SU-DHL-6 (cell line): Measurements from ENCODE around the gene GPRIN3.

Experiments used
- H2AFZ ChIP-seq: fragments of 200-600 bp; sonication (generic); 2 replicates; pipeline ENCODE4 v1.6.1; 2014; ENCODE audit warnings: low read depth, mild to moderate bottlenecking, moderate library complexity, mixed read lengths, antibody characterized with exemption, low read length; ENCODE audit not compliant: severe bottlenecking
- H3F3A ChIP-seq: fragments of 200-600 bp; shearing (Covaris generic); 2 replicates; pipeline ENCODE4 v1.6.0; 2016; ENCODE audit warnings: antibody characterized with exemption, mild to moderate bottlenecking; ENCODE audit not compliant: insufficient read depth
- H3K27ac ChIP-seq: fragments of 200-600 bp; sonication (generic); 2 replicates; pipeline ENCODE4 v1.5.1; 2016; ENCODE audit warnings: low read depth, mild to moderate bottlenecking, low read length, moderate library complexity, mixed read lengths
- H3K27me3 ChIP-seq: fragments of 200-600 bp; sonication (generic), shearing (Covaris generic); 2 replicates; pipeline ENCODE4 v1.6.0; 2014; ENCODE audit warnings: mild to moderate bottlenecking, low read length
- H3K36me3 ChIP-seq: fragments of 200-600 bp; sonication (generic); 2 replicates; pipeline ENCODE4 v1.6.1; 2014; ENCODE audit warnings: mild to moderate bottlenecking, low read length, mixed read lengths
- H3K4me2 ChIP-seq: fragments of 300-600, 200-600 bp; shearing (Covaris generic), sonication (generic); 2 replicates; pipeline ENCODE4 v1.6.0; 2014; ENCODE audit warnings: low read length, low read depth, mild to moderate bottlenecking; ENCODE audit not compliant: poor library complexity, severe bottlenecking
- H3K4me3 ChIP-seq: fragments of 200-600 bp; sonication (generic); 2 replicates; pipeline ENCODE4 v1.5.1; 2014; ENCODE audit warnings: antibody characterized with exemption, low read length, mild to moderate bottlenecking, mixed read lengths; ENCODE audit not compliant: insufficient read depth, poor library complexity, severe bottlenecking
- H3K79me2 ChIP-seq: fragments of 200-600 bp; sonication (generic); 2 replicates; pipeline ENCODE4 v1.6.1; 2014; ENCODE audit warnings: mild to moderate bottlenecking, low read length, moderate library complexity; ENCODE audit not compliant: insufficient read depth
- H3K9ac ChIP-seq: fragments of 200-600 bp; sonication (generic); 2 replicates; pipeline ENCODE4 v1.7.0; 2014; ENCODE audit warnings: mild to moderate bottlenecking, low read length
- H3K9me2 ChIP-seq: fragments of 200-600 bp; sonication (generic); replicated peaks from 2 replicates; pipeline ENCODE4 v1.6.1; 2014; ENCODE audit warnings: low read length; ENCODE audit not compliant: insufficient read depth
- H3K9me3 ChIP-seq: fragments of 200-600 bp; sonication (generic); 2 replicates; pipeline ENCODE4 v1.6.1; 2014; ENCODE audit warnings: low read length, mixed read lengths; ENCODE audit not compliant: insufficient read depth
- H4K20me1 ChIP-seq: fragments of 200-600 bp; sonication (generic); 2 replicates; pipeline ENCODE4 v1.6.1; 2014; ENCODE audit warnings: low read depth, mild to moderate bottlenecking, antibody characterized with exemption, low read length, moderate library complexity, mixed read lengths
- CTCF ChIP-seq: fragments of 200-600 bp; sonication (generic); IDR thresholded peaks from one replicate; pipeline ENCODE4 v1.5.1; 2017; ENCODE audit warnings: antibody characterized with exemption, mild to moderate bottlenecking, low read length, moderate library complexity; ENCODE audit not compliant: insufficient read depth, poor library complexity, severe bottlenecking
- EZH2phosphoT487 ChIP-seq: fragments of 200-600 bp; sonication (generic), shearing (Covaris generic); conservative IDR thresholded peaks from 2 replicates; pipeline ENCODE4 v1.6.1; 2018; ENCODE audit warnings: mild to moderate bottlenecking, antibody characterized with exemption, low read length, moderate library complexity, mixed read lengths

Gene GPRIN3

GRCh38 chr4:89306486-89307177 lies 968 bp downstream of the GPRIN3 start:
- Histone ChIP-seq H4K20me1 (no peaks in the 10 kb centered on the region), H3K27ac (no peak overlapping the region), H3K9me2 (no peaks in the 10 kb centered on the region), H2AFZ (no peak overlapping the region), H3K4me2 (peak overlapping the region; percentile 43), H3K36me3 (no peaks in the 10 kb centered on the region), H3F3A (no peaks in the 10 kb centered on the region), H3K4me3 (no peak overlapping the region), H3K9me3 (no peaks in the 10 kb centered on the region), H3K9ac (no peak overlapping the region), H3K27me3 (no peaks in the 10 kb centered on the region), H3K79me2 (no peaks in the 10 kb centered on the region)
- TF ChIP-seq EZH2phosphoT487 = no peak
- TF ChIP-seq CTCF = no peak

- Histone ChIP-seq H3K27me3 (no peaks in the 10 kb centered on the region), H3K27ac (no peak overlapping the region), H4K20me1 (no peaks in the 10 kb centered on the region), H3K9me2 (no peaks in the 10 kb centered on the region), H2AFZ (no peak overlapping the region), H3K4me2 (no peak overlapping the region), H3F3A (no peaks in the 10 kb centered on the region), H3K4me3 (no peak overlapping the region), H3K36me3 (no peaks in the 10 kb centered on the region), H3K79me2 (no peaks in the 10 kb centered on the region), H3K9me3 (no peaks in the 10 kb centered on the region), H3K9ac (no peak overlapping the region)
- TF ChIP-seq CTCF (no peak), EZH2phosphoT487 (no peak)
Observed at GRCh38 chr4:89305712-89306437, 1.7 kb downstream of the GPRIN3 start.

- no peaks in the 10 kb centered on the region for H3K79me2 ChIP-seq
- no peak overlapping the region for H2AFZ ChIP-seq
- TF ChIP-seq CTCF (no peak), EZH2phosphoT487 (no peak)
Observed at GRCh38 chr4:89305028-89305427, 2.6 kb downstream of the GPRIN3 start.

More at GRCh38 chr4:89305028-89305427, 2.6 kb downstream of the GPRIN3 start:
- no peaks in the 10 kb centered on the region for H3K36me3 ChIP-seq
- no peak overlapping the region for H3K9ac ChIP-seq
- H3K27me3 ChIP-seq = no peaks in the 10 kb centered on the region
- H3K9me2 ChIP-seq = no peaks in the 10 kb centered on the region
- H3F3A ChIP-seq = no peaks in the 10 kb centered on the region
- H4K20me1 ChIP-seq = no peaks in the 10 kb centered on the region
- H3K27ac ChIP-seq = no peak overlapping the region
- no peaks in the 10 kb centered on the region for H3K9me3 ChIP-seq
- no peak overlapping the region for H3K4me2 ChIP-seq
- no peak overlapping the region for H3K4me3 ChIP-seq
